ENCODE results near the gene RAB7B.

Gene RAB7B

GRCh38 chr1:206022766-206023165, 19.6 kb upstream of the RAB7B start:
- DNase-seq (ENCODE audit: low spot score), result no peak

GRCh38 chr1:206021626-206022365, 18.6 kb upstream of the RAB7B start:
- DNase-seq (ENCODE audit: low spot score), result peak; percentile 37

- peak; percentile 29 for DNase-seq (ENCODE audit: low spot score)
These were observed 17.9 kb upstream of the RAB7B start for GRCh38 chr1:206021008-206021625.

GRCh38 chr1:206020393-206021007, 17.3 kb upstream of the RAB7B start:
- no peak for DNase-seq (ENCODE audit: low spot score)

GRCh38 chr1:206015071-206015470, 11.9 kb upstream of the RAB7B start:
- no peak for DNase-seq (ENCODE audit: low spot score)

GRCh38 chr1:206014601-206015000, 11.4 kb upstream of the RAB7B start:
- DNase-seq (ENCODE audit: low spot score), result no peak

- no peak for DNase-seq (ENCODE audit: low spot score)
These were observed 10.0 kb upstream of the RAB7B start for GRCh38 chr1:206013026-206013795.

- no peak for DNase-seq (ENCODE audit: low spot score)
These were observed 9.1 kb upstream of the RAB7B start for GRCh38 chr1:206012086-206012859.

GRCh38 chr1:206011057-206011456, 7.9 kb upstream of the RAB7B start:
- DNase-seq (ENCODE audit: low spot score), result no peak

GRCh38 chr1:206010060-206010459, 6.9 kb upstream of the RAB7B start:
- DNase-seq (ENCODE audit: low spot score), result no peak

GRCh38 chr1:206006946-206007345, 3.8 kb upstream of the RAB7B start:
- no peak for DNase-seq (ENCODE audit: low spot score)

GRCh38 chr1:206005778-206006180, 2.6 kb upstream of the RAB7B start:
- DNase-seq (ENCODE audit: low spot score), result no peak

- no peak for DNase-seq (ENCODE audit: low spot score)
These were observed 2.0 kb upstream of the RAB7B start for GRCh38 chr1:206005234-206005633.

- DNase-seq (ENCODE audit: low spot score), result no peak
These were observed 1.6 kb upstream of the RAB7B start for GRCh38 chr1:206004826-206005225.

GRCh38 chr1:206003854-206004800, 932 bp upstream of the RAB7B start:
- DNase-seq (ENCODE audit: low spot score), result no peak

- no peak for DNase-seq (ENCODE audit: low spot score)
These were observed 1.0 kb downstream of the RAB7B start for GRCh38 chr1:206002160-206002559.

GRCh38 chr1:206001476-206001888, 1.7 kb downstream of the RAB7B start:
- peak; percentile 51 for DNase-seq (ENCODE audit: low spot score)

- DNase-seq (ENCODE audit: low spot score), result peak; percentile 36
These were observed 2.4 kb downstream of the RAB7B start for GRCh38 chr1:206000641-206001339.

- no peak for DNase-seq (ENCODE audit: low spot score)
These were observed 4.5 kb downstream of the RAB7B start for GRCh38 chr1:205998457-205999241.

Data from LoVo (cell line).